Endothelial cell (in vitro differentiated cells): ENCODE data around the gene ETS2. TPM values are rescaled to one million over a fixed set of nuclear protein-coding genes. Genes with fewer than 3 reads are reported as not detected.

Experiments used
- DNase-seq: peaks from one replicate; pipeline ENCODE4 v3.0.0; 2021; ENCODE audit warnings: low spot score
- H3K27ac Mint-ChIP-seq: one replicate; pipeline ENCODE4 v1.8.0; 2021; ENCODE audit warnings: mixed read lengths, inconsistent platforms; ENCODE audit not compliant: unreplicated experiment
- H3K27me3 Mint-ChIP-seq: one replicate; pipeline ENCODE4 v1.8.0; 2021; ENCODE audit warnings: mild to moderate bottlenecking, moderate library complexity, mixed read lengths, inconsistent platforms; ENCODE audit not compliant: unreplicated experiment
- H3K36me3 Mint-ChIP-seq: one replicate; pipeline ENCODE4 v1.8.0; 2021; ENCODE audit warnings: mild to moderate bottlenecking, low read depth, mixed read lengths, inconsistent platforms; ENCODE audit not compliant: unreplicated experiment
- H3K4me1 Mint-ChIP-seq: one replicate; pipeline ENCODE4 v1.8.0; 2021; ENCODE audit warnings: mild to moderate bottlenecking, mixed read lengths, inconsistent platforms; ENCODE audit not compliant: unreplicated experiment
- H3K4me3 Mint-ChIP-seq: one replicate; pipeline ENCODE4 v1.8.0; 2021; ENCODE audit warnings: mild to moderate bottlenecking, mixed read lengths, inconsistent platforms; ENCODE audit not compliant: unreplicated experiment
- H3K9me3 Mint-ChIP-seq: one replicate; pipeline ENCODE4 v1.8.0; 2021; ENCODE audit warnings: mixed read lengths, inconsistent platforms; ENCODE audit not compliant: unreplicated experiment
- total RNA-seq: library from RNA; stranded (reverse); fragmentation: NEBNext Ultra II Directional; extraction: Animal tissue kit (Norgen Biotek cat#: 25700); gene quantifications from one replicate; pipeline ENCODE4 v1.2.1, GENCODE V29; 2021; ENCODE audit not compliant: unreplicated experiment
- TF ChIP-seq, protein P1 (sequence below): fragments of 200-600 bp; sonication (generic); IDR thresholded peaks from one replicate; pipeline ENCODE4 v1.5.0; 2021; ENCODE audit warnings: antibody characterized with exemption; ENCODE audit not compliant: unreplicated experiment

Gene ETS2
- total RNA-seq, 1 donor from 2014 or later = 74.2 TPM

- TF ChIP-seq, protein P1, sequence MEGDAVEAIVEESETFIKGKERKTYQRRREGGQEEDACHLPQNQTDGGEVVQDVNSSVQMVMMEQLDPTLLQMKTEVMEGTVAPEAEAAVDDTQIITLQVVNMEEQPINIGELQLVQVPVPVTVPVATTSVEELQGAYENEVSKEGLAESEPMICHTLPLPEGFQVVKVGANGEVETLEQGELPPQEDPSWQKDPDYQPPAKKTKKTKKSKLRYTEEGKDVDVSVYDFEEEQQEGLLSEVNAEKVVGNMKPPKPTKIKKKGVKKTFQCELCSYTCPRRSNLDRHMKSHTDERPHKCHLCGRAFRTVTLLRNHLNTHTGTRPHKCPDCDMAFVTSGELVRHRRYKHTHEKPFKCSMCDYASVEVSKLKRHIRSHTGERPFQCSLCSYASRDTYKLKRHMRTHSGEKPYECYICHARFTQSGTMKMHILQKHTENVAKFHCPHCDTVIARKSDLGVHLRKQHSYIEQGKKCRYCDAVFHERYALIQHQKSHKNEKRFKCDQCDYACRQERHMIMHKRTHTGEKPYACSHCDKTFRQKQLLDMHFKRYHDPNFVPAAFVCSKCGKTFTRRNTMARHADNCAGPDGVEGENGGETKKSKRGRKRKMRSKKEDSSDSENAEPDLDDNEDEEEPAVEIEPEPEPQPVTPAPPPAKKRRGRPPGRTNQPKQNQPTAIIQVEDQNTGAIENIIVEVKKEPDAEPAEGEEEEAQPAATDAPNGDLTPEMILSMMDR = no peak
- H3K36me3 Mint-ChIP-seq = peaks cover 78% of the 10 kb centered on the region
- no peak overlapping the region for H3K27ac Mint-ChIP-seq
- DNase-seq = no peak
- H3K4me1 Mint-ChIP-seq = peaks cover 20% of the 10 kb centered on the region
- H3K4me3 Mint-ChIP-seq = peak overlapping the region; percentile 49
- H3K27me3 Mint-ChIP-seq = peaks cover 2% of the 10 kb centered on the region
- no peaks in the 10 kb centered on the region for H3K9me3 Mint-ChIP-seq
Measured at GRCh38 chr21:38814126-38815059, 8.7 kb downstream of the ETS2 start.

GRCh38 chr21:38815060-38815405, 9.3 kb downstream of the ETS2 start:
- Mint-ChIP-seq H3K27me3 (peaks cover 2% of the 10 kb centered on the region), H3K4me3 (peak overlapping the region; percentile 49), H3K27ac (no peak overlapping the region), H3K9me3 (no peaks in the 10 kb centered on the region), H3K36me3 (peaks cover 83% of the 10 kb centered on the region), H3K4me1 (peaks cover 16% of the 10 kb centered on the region)
- DNase-seq = no peak
- TF ChIP-seq, protein P1 = no peak

GRCh38 chr21:38816400-38816977, 10.8 kb downstream of the ETS2 start:
- peaks cover 87% of the 10 kb centered on the region for H3K36me3 Mint-ChIP-seq
- no peak overlapping the region for H3K27ac Mint-ChIP-seq
- no peaks in the 10 kb centered on the region for H3K9me3 Mint-ChIP-seq
- H3K4me1 Mint-ChIP-seq = peaks cover 4% of the 10 kb centered on the region
- H3K27me3 Mint-ChIP-seq = peaks cover 2% of the 10 kb centered on the region
- peak overlapping the region; percentile 31 for H3K4me3 Mint-ChIP-seq
- no peak for DNase-seq
- TF ChIP-seq, protein P1 = no peak

DNA sequence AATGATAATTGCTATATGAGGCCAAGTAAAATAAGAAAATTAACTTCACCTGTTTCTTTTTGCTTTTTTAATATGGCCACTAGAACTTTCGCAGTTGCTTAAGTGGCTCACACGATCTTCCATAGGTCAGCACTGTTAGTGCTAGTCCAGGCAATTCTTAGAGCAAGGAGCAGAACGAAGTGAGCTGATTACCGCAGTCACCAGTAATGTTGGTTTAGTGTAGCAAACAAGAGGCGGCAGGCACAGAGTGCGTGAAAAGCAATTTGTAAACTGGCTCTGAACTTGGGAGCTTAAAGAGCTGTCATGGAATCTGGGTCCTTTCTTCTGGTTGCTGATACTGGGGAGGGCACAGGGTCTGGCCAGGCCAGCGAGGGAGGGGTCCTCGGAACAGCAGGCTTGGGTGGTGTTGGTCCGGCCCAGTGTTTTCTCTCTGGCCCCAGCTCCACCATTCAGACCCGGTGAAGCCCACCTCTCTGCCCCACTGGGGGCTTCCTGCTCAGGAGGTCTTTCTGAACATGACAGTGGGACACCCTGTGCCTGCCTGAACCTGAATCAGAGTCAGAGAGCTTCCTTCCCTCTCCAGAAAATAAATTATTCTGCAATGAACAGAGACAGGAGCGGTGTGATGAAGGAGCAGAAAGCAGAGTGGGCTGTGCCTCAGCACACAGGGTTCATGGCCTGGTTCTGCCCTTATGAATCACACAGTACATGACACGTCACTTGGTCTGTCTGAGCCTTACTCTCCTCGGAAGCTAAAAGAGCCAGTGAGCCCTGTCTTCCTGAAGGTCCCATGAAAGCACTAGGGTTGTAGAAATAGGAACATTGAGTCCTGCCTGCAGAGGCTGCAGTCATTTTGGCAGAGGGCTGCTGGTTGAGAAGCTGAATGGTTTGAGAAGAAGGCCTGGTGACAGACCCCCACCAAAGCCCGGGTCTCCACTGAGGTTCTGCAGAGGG, 11.9 kb downstream of the ETS2 start:
- peaks cover 8% of the 10 kb centered on the region for H3K4me1 Mint-ChIP-seq
- TF ChIP-seq, protein P1 = no peak
- peaks cover 95% of the 10 kb centered on the region for H3K36me3 Mint-ChIP-seq
- no peak for DNase-seq
- H3K27ac Mint-ChIP-seq = no peak overlapping the region
- H3K9me3 Mint-ChIP-seq = no peaks in the 10 kb centered on the region
- no peaks in the 10 kb centered on the region for H3K27me3 Mint-ChIP-seq
- H3K4me3 Mint-ChIP-seq = peak overlapping the region; percentile 52
